COLO668 (cell line): ENCODE data around the gene ATRIP.

ENCODE experiments used
- DNase-seq: peaks from one replicate; lab custom pipeline; 2025; ENCODE audit not compliant: unreplicated experiment; lab: John Stamatoyannopoulos, UW

Gene ATRIP

DNA sequence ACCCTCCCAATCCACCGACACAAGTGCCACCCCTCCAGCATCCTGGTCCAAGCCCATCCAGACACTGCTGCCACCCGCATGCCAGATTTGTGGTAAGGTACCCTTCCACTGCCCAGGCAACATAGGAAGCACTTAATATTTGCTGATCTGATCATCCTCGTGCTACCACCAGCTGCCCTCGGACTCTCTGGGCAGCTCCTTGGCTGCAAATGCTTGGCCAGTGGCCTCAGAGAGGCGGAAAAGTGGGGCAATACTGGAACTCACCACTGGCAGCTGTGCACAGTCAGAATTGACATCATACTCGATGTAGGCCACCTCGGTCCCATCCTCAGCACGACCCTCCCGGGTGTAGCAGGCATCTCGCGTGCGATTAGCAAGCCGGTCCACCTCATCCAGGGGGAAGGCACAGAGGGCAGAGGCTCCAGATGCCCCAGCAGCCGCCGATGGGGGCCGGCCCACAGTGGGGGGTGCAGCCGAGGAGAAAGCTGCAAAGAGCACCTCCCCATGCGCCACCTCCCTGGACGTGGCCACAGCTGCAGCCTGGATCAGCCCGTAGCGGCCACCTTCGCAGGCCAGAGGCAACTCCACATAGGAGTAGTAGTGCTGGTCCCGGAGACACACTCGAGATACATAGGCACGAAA lies 23.2 kb upstream of the ATRIP start:
- no peak for DNase-seq

DNA sequence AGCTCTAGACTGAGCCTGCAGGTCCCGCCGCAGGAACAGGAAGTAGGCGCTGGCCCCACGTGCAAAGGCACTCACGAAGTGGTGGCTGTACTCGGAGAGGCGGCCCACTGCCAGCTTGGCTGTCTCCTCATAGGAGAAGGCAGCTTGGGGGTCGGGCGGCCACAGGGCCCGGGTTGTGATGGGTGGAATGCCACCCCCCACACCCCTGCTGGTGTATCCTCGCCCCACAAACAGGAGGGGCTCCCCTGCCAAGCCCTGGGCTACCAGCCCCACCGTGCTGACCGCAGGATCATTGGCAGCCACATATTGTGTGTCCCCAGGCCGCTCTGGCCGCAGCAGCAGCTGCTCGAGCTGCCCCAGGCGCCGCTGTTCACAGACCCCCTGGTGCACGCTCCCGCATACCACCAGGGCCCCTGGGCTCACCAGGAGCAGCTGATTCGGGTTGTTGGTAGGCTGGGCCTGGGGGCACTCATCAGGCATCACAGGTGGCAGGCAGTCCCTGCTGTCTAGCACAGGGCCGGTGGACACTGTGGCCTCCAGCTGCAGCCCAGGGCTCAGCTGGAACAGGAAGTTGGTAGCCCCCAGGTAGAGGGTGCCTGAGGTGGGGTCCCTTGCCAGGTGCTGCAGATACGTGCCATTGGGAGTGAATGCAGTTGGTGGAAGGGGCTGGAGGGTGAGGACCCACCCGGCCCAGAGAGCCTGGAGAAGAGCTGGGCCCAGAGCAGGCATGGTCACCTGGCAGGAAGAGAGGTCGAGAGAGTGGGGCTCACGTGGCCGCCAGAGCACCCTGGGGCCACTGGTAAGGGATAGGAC lies 22.4 kb upstream of the ATRIP start:
- no peak for DNase-seq

GRCh38 chr3:48425281-48425812 lies 21.2 kb upstream of the ATRIP start:
- no peak for DNase-seq

DNA sequence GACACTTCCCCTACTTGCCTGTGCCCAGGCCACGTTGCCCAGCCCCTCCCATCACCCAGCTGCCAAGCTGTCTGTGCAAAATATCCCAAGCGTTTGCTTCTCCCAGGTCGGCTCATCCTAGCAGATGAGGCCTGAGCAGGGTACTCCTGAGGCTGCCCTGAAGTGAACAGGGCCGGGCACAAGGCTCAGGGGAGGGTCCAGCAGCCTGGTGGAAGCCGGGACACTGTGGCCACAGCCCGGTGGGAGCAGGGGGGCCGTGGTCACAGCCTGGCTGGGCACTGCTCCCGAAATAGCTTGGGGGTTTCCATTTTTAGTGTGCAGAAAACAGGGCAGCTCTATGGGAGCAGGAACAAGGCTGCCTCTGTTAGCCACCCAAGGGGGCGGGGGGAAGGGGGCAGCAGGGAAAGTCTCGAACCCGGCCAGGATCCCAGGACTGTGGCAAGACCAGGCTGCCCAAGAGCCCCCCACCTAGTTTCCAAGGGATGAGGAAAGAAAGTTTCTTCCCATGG lies 20.1 kb upstream of the ATRIP start:
- no peak for DNase-seq

GRCh38 chr3:48426944-48427629 lies 19.4 kb upstream of the ATRIP start:
- DNase-seq = no peak

DNA sequence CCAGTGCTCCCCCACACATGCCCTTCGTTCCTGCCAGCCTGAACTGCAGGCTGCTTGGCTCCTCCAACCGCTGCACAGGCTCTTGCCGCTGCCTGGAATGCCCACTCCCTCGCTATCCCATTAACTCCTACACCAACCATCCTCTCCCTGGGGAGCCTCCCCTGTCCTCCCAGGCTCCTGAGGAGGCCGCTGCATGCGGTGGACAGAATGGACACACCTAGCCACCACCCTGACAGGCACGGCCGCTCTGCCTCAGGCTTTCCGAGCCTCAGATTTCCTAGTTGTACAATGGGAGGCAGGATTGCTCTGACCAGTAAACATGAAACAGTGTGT lies 18.9 kb upstream of the ATRIP start:
- no peak for DNase-seq

- DNase-seq = no peak
These were observed 18.4 kb upstream of the ATRIP start for GRCh38 chr3:48428088-48428571.

DNA sequence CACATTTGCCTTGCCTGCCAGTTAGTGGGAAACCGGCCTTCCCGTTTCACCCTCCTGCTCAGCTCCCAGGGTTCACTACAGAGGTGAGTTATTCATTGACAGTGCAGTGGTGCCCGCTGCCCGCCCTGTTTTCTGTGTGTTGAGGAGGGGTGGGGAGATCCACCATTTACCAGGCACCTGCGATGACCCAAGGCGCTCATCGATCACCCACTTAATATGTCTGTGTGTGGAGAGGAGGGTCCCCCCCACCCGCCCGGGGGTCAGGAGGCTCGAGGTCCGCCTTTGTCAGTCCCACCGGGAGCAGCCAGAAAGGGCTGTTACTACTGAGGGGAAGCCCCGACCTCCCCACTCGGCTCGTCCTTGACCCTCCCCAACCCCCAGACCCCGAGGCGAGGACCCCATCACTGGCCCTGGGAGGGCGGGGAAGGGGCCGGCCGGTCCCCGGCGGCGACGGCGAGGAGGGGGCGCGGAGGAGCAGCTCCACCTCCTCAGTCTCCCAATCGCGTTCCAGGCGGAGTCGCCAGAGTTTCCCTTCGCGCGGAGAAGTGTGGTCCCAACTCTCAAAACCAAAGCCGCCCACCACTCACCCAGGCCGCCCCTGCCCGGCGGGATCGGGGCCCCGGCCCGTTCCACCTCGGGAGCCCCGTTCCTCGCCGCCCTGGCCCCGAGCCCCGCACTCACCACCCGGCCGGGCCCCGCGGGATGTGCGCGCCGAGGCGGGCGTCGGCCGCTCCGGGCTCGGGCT lies 17.8 kb upstream of the ATRIP start:
- DNase-seq = peak; percentile 59

GRCh38 chr3:48429317-48429959 lies 17.1 kb upstream of the ATRIP start:
- DNase-seq = peak; percentile 89

- peak; percentile 82 for DNase-seq
These were observed 16.4 kb upstream of the ATRIP start, which contains the start of gene PLXNB1 for GRCh38 chr3:48429960-48430707. PLXNB1 (minus strand) TSS chr3:48430086; CDS start chr3:48424611, 5,475 bp downstream.

DNA sequence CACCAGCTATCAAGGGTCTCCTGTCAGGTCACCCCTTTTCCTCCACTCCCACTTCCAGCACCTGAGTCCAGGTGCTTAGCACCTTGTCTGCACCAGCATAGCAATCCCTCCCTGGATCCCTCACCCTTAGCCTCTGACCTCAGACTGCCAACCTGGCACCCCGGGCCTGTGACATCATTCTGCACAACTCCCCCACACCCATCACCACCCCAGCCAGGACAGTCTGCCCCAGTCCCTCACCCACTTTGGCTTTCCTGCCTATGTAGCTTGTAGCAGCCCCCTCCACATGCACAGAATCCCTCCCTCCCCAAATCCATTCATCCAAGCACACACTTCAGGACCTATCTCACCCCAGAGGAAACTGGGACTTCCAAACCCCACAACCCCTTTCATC lies 15.8 kb upstream of the ATRIP start:
- DNase-seq = no peak

- DNase-seq = no peak
These were observed 15.1 kb upstream of the ATRIP start for GRCh38 chr3:48431224-48432029.

DNA sequence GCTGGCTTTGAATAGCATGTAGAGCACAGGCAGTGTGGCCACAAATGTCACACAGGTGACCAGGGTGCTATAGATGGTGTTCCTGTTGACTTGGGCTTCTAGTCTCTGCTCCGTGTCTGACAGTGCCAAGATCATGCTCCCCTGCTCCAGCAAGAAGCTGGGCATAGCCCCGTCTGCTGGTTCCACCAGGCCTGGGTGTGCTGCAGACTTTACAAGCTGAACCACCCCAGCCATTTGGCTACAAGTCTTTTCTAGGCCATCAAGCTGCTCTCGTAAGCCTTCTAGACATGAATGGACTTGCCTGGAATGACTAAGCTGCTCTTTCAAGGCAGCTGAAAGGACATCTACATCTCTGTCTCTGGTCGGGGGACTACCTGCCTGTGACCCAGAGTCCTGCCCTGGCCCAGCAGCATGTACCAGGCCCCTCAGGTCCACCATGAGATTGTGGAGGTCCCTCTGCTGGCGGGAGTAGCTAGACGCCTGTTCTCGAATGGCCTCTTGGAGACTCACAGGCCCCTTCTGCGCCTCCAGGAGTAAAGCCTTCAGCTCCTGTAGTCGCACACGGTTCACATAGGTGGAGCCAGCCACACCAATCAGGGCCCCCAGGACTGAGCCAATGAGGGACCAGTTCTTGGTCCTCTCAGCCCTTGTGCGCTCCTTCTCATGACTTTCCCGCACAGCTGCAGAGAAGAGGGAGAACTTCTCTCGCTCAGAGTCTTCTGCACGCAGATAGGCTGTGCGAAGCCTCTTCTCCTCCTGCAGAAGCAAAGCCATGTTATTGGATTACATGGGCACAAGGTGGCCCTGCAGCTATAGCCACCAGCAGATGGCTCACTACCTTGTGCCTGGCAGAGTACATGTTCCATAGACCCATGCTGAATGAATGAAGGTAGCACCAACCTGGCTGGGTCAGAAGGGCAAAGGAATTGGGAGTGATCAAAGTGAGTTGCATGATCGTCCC lies 13.8 kb upstream of the ATRIP start:
- no peak for DNase-seq

GRCh38 chr3:48433472-48434118 lies 12.9 kb upstream of the ATRIP start:
- no peak for DNase-seq

DNA sequence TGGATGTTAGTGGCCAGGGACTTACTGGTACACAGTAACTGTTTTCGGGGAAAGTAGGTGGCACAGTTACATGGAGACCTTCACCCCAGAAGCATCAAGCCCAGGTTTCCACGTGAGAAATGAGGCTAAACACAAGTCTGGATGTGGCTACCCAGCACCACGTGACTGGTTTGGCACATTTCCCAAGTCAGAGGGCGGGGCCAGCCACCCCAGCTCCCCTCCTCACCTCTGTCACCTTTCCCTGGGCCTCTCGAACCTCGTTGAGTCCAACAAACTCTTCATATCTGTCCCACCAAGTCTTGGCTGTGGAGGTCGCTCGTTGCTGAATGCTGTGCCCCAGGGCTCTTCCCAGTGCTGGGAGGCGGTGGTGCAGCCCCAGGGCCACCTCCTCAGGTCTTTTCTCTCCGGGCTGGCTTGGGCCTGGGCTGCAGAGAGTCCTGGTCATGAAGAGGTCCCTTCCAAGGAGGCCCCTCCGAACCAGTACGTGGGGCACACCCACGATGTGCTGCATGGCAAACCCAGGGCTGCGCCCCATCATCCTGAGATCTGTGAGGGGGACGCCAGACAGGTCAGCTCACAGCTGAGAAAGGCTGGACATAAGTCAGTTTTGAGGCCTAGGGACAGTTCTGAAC lies 11.8 kb upstream of the ATRIP start:
- no peak for DNase-seq

GRCh38 chr3:48435223-48435595 lies 11.3 kb upstream of the ATRIP start:
- DNase-seq = no peak
